NT2/D1 (cell line): ENCODE measurements around the gene SLC18A3.

Experiments used
- DNase-seq: peaks from one replicate; pipeline ENCODE4 v3.0.0-alpha.2; 2011; ENCODE audit warnings: low read depth, low spot score
- H3K27me3 ChIP-seq: 2 replicates; pipeline ENCODE4 v1.6.0; 2011; ENCODE audit warnings: mild to moderate bottlenecking; ENCODE audit not compliant: insufficient read length, insufficient read depth
- H3K36me3 ChIP-seq: 2 replicates; pipeline ENCODE4 v1.6.1; 2011; ENCODE audit warnings: mild to moderate bottlenecking, low read length, mixed read lengths; ENCODE audit not compliant: insufficient read depth, insufficient read length
- H3K4me1 ChIP-seq: 2 replicates; pipeline ENCODE4 v1.5.1; 2011; ENCODE audit not compliant: insufficient read depth, insufficient read length
- H3K4me3 ChIP-seq: 2 replicates; pipeline ENCODE4 v1.5.1; 2011; ENCODE audit warnings: low read depth; ENCODE audit not compliant: insufficient read length
- H3K9ac ChIP-seq: 2 replicates; pipeline ENCODE4 v1.6.0; 2011; ENCODE audit warnings: low read depth; ENCODE audit not compliant: insufficient read length
- H3K9me3 ChIP-seq: 2 replicates; pipeline ENCODE4 v1.5.1; 2011; ENCODE audit warnings: mild to moderate bottlenecking, low read length; ENCODE audit not compliant: insufficient read depth
- SUZ12 ChIP-seq: IDR thresholded peaks from 2 replicates; pipeline ENCODE4 v1.6.1; 2011; ENCODE audit not compliant: insufficient read length, insufficient read depth; ENCODE audit errors: extremely low read depth
- YY1 ChIP-seq: IDR thresholded peaks from 2 replicates; pipeline ENCODE4 v1.6.1; 2011; ENCODE audit not compliant: insufficient read length, insufficient read depth
- ZNF274 ChIP-seq: IDR thresholded peaks from 2 replicates; pipeline ENCODE4 v1.6.1; 2011; ENCODE audit warnings: mild to moderate bottlenecking, low read depth, low read length

Gene SLC18A3

GRCh38 chr10:49587981-49588380 is 22.1 kb upstream of the SLC18A3 start:
- no peak for DNase-seq
- TF ChIP-seq SUZ12: no peak
- H3K27me3 ChIP-seq: no peaks in the 10 kb centered on the region
- H3K9ac ChIP-seq: no peak overlapping the region
- peaks cover 10% of the 10 kb centered on the region; the same call in 1 of the 2 replicates for H3K9me3 ChIP-seq
- no peaks in the 10 kb centered on the region for H3K36me3 ChIP-seq
- no peaks in the 10 kb centered on the region for H3K4me1 ChIP-seq
- no peak overlapping the region for H3K4me3 ChIP-seq

GRCh38 chr10:49592726-49593563 is 17.2 kb upstream of the SLC18A3 start:
- no peaks in the 10 kb centered on the region for H3K36me3 ChIP-seq
- H3K27me3 ChIP-seq: no peaks in the 10 kb centered on the region
- peak; percentile 55 for DNase-seq
- H3K9me3 ChIP-seq: peaks cover 10% of the 10 kb centered on the region; the same call in 1 of the 2 replicates
- H3K4me1 ChIP-seq: no peaks in the 10 kb centered on the region
- TF ChIP-seq ZNF274 (no peak), YY1 (no peak), SUZ12 (no peak)
- H3K9ac ChIP-seq: no peak overlapping the region
- no peak overlapping the region for H3K4me3 ChIP-seq

GRCh38 chr10:49593564-49593875 is 16.6 kb upstream of the SLC18A3 start:
- no peaks in the 10 kb centered on the region for H3K27me3 ChIP-seq
- TF ChIP-seq SUZ12 (no peak), YY1 (no peak), ZNF274 (no peak)

GRCh38 chr10:49593998-49594397 is 16.1 kb upstream of the SLC18A3 start:
- TF ChIP-seq YY1 (no peak), SUZ12 (no peak), ZNF274 (no peak)
- no peaks in the 10 kb centered on the region for H3K4me1 ChIP-seq
- H3K36me3 ChIP-seq: no peaks in the 10 kb centered on the region
- peaks cover 10% of the 10 kb centered on the region; the same call in 1 of the 2 replicates for H3K9me3 ChIP-seq
- no peak overlapping the region for H3K4me3 ChIP-seq
- no peak for DNase-seq
- no peaks in the 10 kb centered on the region for H3K27me3 ChIP-seq
- no peak overlapping the region for H3K9ac ChIP-seq

More at GRCh38 chr10:49593564-49593875, 16.6 kb upstream of the SLC18A3 start:
- no peaks in the 10 kb centered on the region for H3K4me1 ChIP-seq
- DNase-seq: no peak
- H3K9ac ChIP-seq: no peak overlapping the region
- H3K36me3 ChIP-seq: no peaks in the 10 kb centered on the region
- peaks cover 10% of the 10 kb centered on the region; the same call in 1 of the 2 replicates for H3K9me3 ChIP-seq
- no peak overlapping the region for H3K4me3 ChIP-seq

GRCh38 chr10:49594594-49594993 is 15.5 kb upstream of the SLC18A3 start:
- DNase-seq: peak; percentile 40
- Histone ChIP-seq H3K27me3 (no peaks in the 10 kb centered on the region), H3K9ac (no peak overlapping the region), H3K4me1 (no peaks in the 10 kb centered on the region), H3K4me3 (no peak overlapping the region), H3K36me3 (no peaks in the 10 kb centered on the region), H3K9me3 (peaks cover 4% of the 10 kb centered on the region; the same call in 1 of the 2 replicates)
- no peak for TF ChIP-seq YY1
- TF ChIP-seq SUZ12: no peak
- no peak for TF ChIP-seq ZNF274

- Histone ChIP-seq H3K27me3 (no peaks in the 10 kb centered on the region), H3K4me3 (no peak overlapping the region), H3K4me1 (no peaks in the 10 kb centered on the region), H3K36me3 (no peaks in the 10 kb centered on the region), H3K9me3 (no peaks in the 10 kb centered on the region), H3K9ac (no peak overlapping the region)
- TF ChIP-seq YY1 (no peak), ZNF274 (no peak), SUZ12 (no peak)
- DNase-seq: no peak
These were observed 15.0 kb upstream of the SLC18A3 start for GRCh38 chr10:49595003-49595712.

- Histone ChIP-seq H3K4me1 (peaks cover 2% of the 10 kb centered on the region), H3K27me3 (no peaks in the 10 kb centered on the region), H3K36me3 (no peaks in the 10 kb centered on the region), H3K4me3 (no peak overlapping the region), H3K9ac (no peak overlapping the region), H3K9me3 (no peaks in the 10 kb centered on the region)
- DNase-seq: no peak
- no peak for TF ChIP-seq ZNF274
- TF ChIP-seq YY1: no peak
- no peak for TF ChIP-seq SUZ12
These were observed 14.2 kb upstream of the SLC18A3 start for GRCh38 chr10:49595713-49596492.
